HepG2 (cell line): ENCODE data around the gene RNU11. TPM values are rescaled to one million over a fixed set of nuclear protein-coding genes. Genes with fewer than 3 reads are reported as not detected.

ENCODE experiments used
- ATF7 ChIP-seq, 2 experiments: fragments of 450-650 bp in 1 of 2; sonication (generic) in 1 of 2; formaldehyde crosslinking in 1 of 2; IDR thresholded peaks; 2 replicates each; pipeline versions ENCODE4 v1.4.0 to v1.6.1; 2016 to 2020; ENCODE audit warnings: antibody characterized with exemption in 1 of 2, mild to moderate bottlenecking in 1 of 2, missing genetic modification reagents in 1 of 2
- ATRX ChIP-seq: sonication (generic); formaldehyde crosslinking; IDR thresholded peaks from 2 replicates; pipeline ENCODE4 v1.4.0; 2020; ENCODE audit warnings: missing genetic modification reagents, borderline replicate concordance
- EZH2 ChIP-seq: conservative IDR thresholded peaks from 2 replicates; pipeline ENCODE4 v1.6.1; 2012; ENCODE audit warnings: mild to moderate bottlenecking, low read depth, low read length, moderate library complexity
- HMG20A ChIP-seq: IDR thresholded peaks from 2 replicates; pipeline ENCODE4 v1.6.1; 2016; ENCODE audit warnings: borderline replicate concordance
- KDM1A ChIP-seq: IDR thresholded peaks from 2 replicates; pipeline ENCODE4 v1.6.1; 2016; ENCODE audit warnings: missing compliant biosample characterization
- MAFF ChIP-seq: IDR thresholded peaks from 2 replicates; pipeline ENCODE4 v1.6.1; 2011; ENCODE audit warnings: low read depth, low read length, improper control_type of control experiment
- MAFG ChIP-seq: sonication (generic); formaldehyde crosslinking; IDR thresholded peaks from 2 replicates; pipeline ENCODE4 v1.5.1; 2020; ENCODE audit warnings: mild to moderate bottlenecking, missing genetic modification reagents
- MYNN ChIP-seq: sonication (generic); formaldehyde crosslinking; IDR thresholded peaks from 2 replicates; pipeline ENCODE4 v1.4.0; 2020; ENCODE audit warnings: mild to moderate bottlenecking, low read depth, missing genetic modification reagents
- NCOA1 ChIP-seq: sonication (generic); formaldehyde crosslinking; IDR thresholded peaks from 2 replicates; pipeline ENCODE4 v1.9.0; 2021; ENCODE audit warnings: missing genetic modification reagents
- NPAS2 ChIP-seq: sonication (generic); formaldehyde crosslinking; IDR thresholded peaks from 2 replicates; pipeline ENCODE4 v1.8.0; 2022; ENCODE audit warnings: mild to moderate bottlenecking, missing genetic modification reagents, borderline replicate concordance
- PAX8 ChIP-seq: sonication (generic); formaldehyde crosslinking; IDR thresholded peaks from 2 replicates; pipeline ENCODE4 v1.8.0; 2022; ENCODE audit warnings: mild to moderate bottlenecking, missing genetic modification reagents, borderline replicate concordance
- POLR2G ChIP-seq: fragments of 200-400 bp; formaldehyde crosslinking; IDR thresholded peaks from 2 replicates; pipeline ENCODE4 v1.6.1; 2018; ENCODE audit warnings: mild to moderate bottlenecking, low read depth, low read length, moderate library complexity
- RAD21 ChIP-seq: fragments of 450-650 bp; formaldehyde crosslinking; IDR thresholded peaks from 2 replicates; pipeline ENCODE4 v1.5.0; 2020; ENCODE audit warnings: mild to moderate bottlenecking
- RARG ChIP-seq: sonication (generic); formaldehyde crosslinking; IDR thresholded peaks from 2 replicates; pipeline ENCODE4 v1.4.0; 2020; ENCODE audit warnings: low read depth, mild to moderate bottlenecking, missing genetic modification reagents
- SRF ChIP-seq: IDR thresholded peaks from 2 replicates; pipeline ENCODE4 v1.6.1; 2011; ENCODE audit warnings: mild to moderate bottlenecking, low read depth, low read length, moderate library complexity
- TEAD3 ChIP-seq: optimal IDR thresholded peaks from 2 replicates; pipeline ENCODE3; 2016; ENCODE audit warnings: borderline replicate concordance
- ZNF432 ChIP-seq: sonication (generic); formaldehyde crosslinking; IDR thresholded peaks from 2 replicates; pipeline ENCODE4 v1.5.0; 2020; ENCODE audit warnings: missing genetic modification reagents, mild to moderate bottlenecking, borderline replicate concordance
- ZNF530 ChIP-seq: sonication (generic); formaldehyde crosslinking; IDR thresholded peaks from 2 replicates; pipeline ENCODE4 v1.5.0; 2020; ENCODE audit warnings: low read depth, mild to moderate bottlenecking, missing genetic modification reagents
- ZNF552 ChIP-seq: sonication (generic); formaldehyde crosslinking; IDR thresholded peaks from 2 replicates; pipeline ENCODE4 v1.9.0; 2022; ENCODE audit warnings: missing genetic modification reagents, mild to moderate bottlenecking, borderline replicate concordance
- ZNF768 ChIP-seq: sonication (generic); formaldehyde crosslinking; IDR thresholded peaks from 2 replicates; pipeline ENCODE4 v1.4.0; 2020; ENCODE audit warnings: missing genetic modification reagents
- ZSCAN9 ChIP-seq: IDR thresholded peaks from 2 replicates; pipeline ENCODE4 v1.6.1; 2016; ENCODE audit warnings: borderline replicate concordance
- polyA plus RNA-seq, 8 experiments: library from polyadenylated mRNA; depleted of rRNA in 3 of 8; stranded (reverse) in 7 of 8; unstranded in 1 of 8; fragments of >200 nt; fragmentation: Illumina TruSeq in 4 of 8; extraction: Trizol in 4 of 8; gene quantifications; 2 replicates each; pipeline versions ENCODE4 v1.2.1 to v1.2.3, GENCODE V29; 2011 to 2016; ENCODE audit warnings: low read depth in 4 of 8, missing spikeins in 1 of 8, mixed read lengths in 1 of 8; ENCODE audit not compliant: insufficient read depth in 1 of 8
- total RNA-seq, 5 experiments: library from RNA; depleted of rRNA; stranded (reverse); fragments of >200 nt; fragmentation: Illumina TruSeq; extraction: Trizol; gene quantifications; 2 replicates each; pipeline ENCODE4 v1.2.3, GENCODE V29; 2016; ENCODE audit warnings: low read depth in 1 of 5
- TF ChIP-seq, protein P1 (sequence below): sonication (generic); formaldehyde crosslinking; conservative IDR thresholded peaks from 2 replicates; pipeline ENCODE4 v1.8.0; 2022; ENCODE audit warnings: missing genetic modification reagents
- TF ChIP-seq, protein P2 (sequence below): IDR thresholded peaks from 2 replicates; pipeline ENCODE4 v1.6.1; 2016; ENCODE audit warnings: missing compliant biosample characterization, missing genetic modification reagents, borderline replicate concordance
- TF ChIP-seq, protein P3 (sequence below): sonication (generic); formaldehyde crosslinking; IDR thresholded peaks from 2 replicates; pipeline ENCODE4 v1.4.0; 2020; ENCODE audit warnings: missing genetic modification reagents
- TF ChIP-seq, protein P4 (sequence below): sonication (generic); formaldehyde crosslinking; IDR thresholded peaks from 2 replicates; pipeline ENCODE4 v1.5.0; 2020; ENCODE audit warnings: missing genetic modification reagents
- TF ChIP-seq, protein P5 (sequence below): IDR thresholded peaks from 2 replicates; pipeline ENCODE4 v1.6.1; 2016

The RNU11 gene
- total and polyA plus RNA-seq, 2 of the 13 experiments (the other 11 are each of a cell fraction or from before 2014, with no cell fraction given) = not detected

DNA sequence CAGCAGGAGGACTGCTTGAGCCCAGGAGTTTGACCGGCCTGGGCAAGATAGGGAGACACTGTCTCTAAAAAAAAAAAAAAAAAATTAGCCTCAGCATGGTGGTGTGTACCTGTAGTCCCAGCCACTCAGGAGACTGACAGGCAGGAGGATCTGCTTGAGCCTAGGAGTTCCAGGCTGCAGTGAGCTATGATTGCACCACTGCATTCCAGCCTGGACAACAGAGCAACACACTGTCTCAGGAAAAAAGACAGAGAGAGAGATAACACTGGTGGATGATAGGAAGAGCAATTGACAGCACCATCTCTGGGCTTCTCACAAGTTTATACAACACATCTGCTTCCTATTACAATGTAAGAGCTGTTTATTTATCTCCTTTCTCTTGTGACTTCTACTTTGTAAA lies 2.4 kb upstream of the RNU11 start (continued):
- TF ChIP-seq, protein P1, sequence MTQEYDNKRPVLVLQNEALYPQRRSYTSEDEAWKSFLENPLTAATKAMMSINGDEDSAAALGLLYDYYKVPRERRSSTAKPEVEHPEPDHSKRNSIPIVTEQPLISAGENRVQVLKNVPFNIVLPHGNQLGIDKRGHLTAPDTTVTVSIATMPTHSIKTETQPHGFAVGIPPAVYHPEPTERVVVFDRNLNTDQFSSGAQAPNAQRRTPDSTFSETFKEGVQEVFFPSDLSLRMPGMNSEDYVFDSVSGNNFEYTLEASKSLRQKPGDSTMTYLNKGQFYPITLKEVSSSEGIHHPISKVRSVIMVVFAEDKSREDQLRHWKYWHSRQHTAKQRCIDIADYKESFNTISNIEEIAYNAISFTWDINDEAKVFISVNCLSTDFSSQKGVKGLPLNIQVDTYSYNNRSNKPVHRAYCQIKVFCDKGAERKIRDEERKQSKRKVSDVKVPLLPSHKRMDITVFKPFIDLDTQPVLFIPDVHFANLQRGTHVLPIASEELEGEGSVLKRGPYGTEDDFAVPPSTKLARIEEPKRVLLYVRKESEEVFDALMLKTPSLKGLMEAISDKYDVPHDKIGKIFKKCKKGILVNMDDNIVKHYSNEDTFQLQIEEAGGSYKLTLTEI (CRISPR knock-in tag) = no peak
- no peak for TF ChIP-seq PAX8 (CRISPR knock-in tag)
- no peak for TF ChIP-seq ZNF530 (CRISPR knock-in tag)
- no peak for TF ChIP-seq ZNF432 (CRISPR knock-in tag)
- no peak for TF ChIP-seq NPAS2 (CRISPR knock-in tag)
- no peak; the same call in 1 of the 2 replicates for TF ChIP-seq ZNF768
- peak; percentile 98 for TF ChIP-seq TEAD3 (CRISPR knock-in tag)
- no peak for TF ChIP-seq RAD21 (CRISPR knock-in tag)
- TF ChIP-seq ATF7 (IDR thresholded peaks at IDR 0.05) = no peak
- TF ChIP-seq ATF7 (CRISPR knock-in tag; IDR thresholded peaks at IDR 0.05) = no peak
- TF ChIP-seq, protein P2, sequence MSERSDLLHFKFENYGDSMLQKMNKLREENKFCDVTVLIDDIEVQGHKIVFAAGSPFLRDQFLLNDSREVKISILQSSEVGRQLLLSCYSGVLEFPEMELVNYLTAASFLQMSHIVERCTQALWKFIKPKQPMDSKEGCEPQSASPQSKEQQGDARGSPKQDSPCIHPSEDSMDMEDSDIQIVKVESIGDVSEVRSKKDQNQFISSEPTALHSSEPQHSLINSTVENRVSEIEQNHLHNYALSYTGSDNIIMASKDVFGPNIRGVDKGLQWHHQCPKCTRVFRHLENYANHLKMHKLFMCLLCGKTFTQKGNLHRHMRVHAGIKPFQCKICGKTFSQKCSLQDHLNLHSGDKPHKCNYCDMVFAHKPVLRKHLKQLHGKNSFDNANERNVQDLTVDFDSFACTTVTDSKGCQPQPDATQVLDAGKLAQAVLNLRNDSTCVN (CRISPR knock-in tag) = no peak
- TF ChIP-seq, protein P3, sequence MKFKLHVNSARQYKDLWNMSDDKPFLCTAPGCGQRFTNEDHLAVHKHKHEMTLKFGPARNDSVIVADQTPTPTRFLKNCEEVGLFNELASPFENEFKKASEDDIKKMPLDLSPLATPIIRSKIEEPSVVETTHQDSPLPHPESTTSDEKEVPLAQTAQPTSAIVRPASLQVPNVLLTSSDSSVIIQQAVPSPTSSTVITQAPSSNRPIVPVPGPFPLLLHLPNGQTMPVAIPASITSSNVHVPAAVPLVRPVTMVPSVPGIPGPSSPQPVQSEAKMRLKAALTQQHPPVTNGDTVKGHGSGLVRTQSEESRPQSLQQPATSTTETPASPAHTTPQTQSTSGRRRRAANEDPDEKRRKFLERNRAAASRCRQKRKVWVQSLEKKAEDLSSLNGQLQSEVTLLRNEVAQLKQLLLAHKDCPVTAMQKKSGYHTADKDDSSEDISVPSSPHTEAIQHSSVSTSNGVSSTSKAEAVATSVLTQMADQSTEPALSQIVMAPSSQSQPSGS (CRISPR knock-in tag) = 0 out of 2 replicates have a peak, but pooled peaks have one; percentile 50
- TF ChIP-seq ZSCAN9 = no peak
- no peak for TF ChIP-seq ZNF552
- TF ChIP-seq KDM1A (CRISPR knock-in tag) = peak; percentile 60; the same call in 1 of the 2 replicates
- TF ChIP-seq ATRX = no peak
- no peak for TF ChIP-seq POLR2G
- TF ChIP-seq, protein P4, sequence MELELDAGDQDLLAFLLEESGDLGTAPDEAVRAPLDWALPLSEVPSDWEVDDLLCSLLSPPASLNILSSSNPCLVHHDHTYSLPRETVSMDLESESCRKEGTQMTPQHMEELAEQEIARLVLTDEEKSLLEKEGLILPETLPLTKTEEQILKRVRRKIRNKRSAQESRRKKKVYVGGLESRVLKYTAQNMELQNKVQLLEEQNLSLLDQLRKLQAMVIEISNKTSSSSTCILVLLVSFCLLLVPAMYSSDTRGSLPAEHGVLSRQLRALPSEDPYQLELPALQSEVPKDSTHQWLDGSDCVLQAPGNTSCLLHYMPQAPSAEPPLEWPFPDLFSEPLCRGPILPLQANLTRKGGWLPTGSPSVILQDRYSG = no peak
- no peak for TF ChIP-seq MAFG (CRISPR knock-in tag)
- no peak for TF ChIP-seq HMG20A (CRISPR knock-in tag)
- no peak for TF ChIP-seq EZH2
- TF ChIP-seq, protein P5, sequence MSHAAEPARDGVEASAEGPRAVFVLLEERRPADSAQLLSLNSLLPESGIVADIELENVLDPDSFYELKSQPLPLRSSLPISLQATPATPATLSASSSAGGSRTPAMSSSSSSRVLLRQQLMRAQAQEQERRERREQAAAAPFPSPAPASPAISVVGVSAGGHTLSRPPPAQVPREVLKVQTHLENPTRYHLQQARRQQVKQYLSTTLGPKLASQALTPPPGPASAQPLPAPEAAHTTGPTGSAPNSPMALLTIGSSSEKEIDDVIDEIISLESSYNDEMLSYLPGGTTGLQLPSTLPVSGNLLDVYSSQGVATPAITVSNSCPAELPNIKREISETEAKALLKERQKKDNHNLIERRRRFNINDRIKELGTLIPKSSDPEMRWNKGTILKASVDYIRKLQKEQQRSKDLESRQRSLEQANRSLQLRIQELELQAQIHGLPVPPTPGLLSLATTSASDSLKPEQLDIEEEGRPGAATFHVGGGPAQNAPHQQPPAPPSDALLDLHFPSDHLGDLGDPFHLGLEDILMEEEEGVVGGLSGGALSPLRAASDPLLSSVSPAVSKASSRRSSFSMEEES (CRISPR knock-in tag) = peak; percentile 23; the same call in 1 of the 2 replicates
- no peak for TF ChIP-seq MAFF
- no peak for TF ChIP-seq RARG (CRISPR knock-in tag)
- no peak for TF ChIP-seq MYNN (CRISPR knock-in tag)
- no peak for TF ChIP-seq SRF
- no peak for TF ChIP-seq NCOA1 (CRISPR knock-in tag)
